Keratinocyte (primary cell): ENCODE data around the gene KIF17.

Source experiments
- EZH2 ChIP-seq: IDR thresholded peaks from one replicate; pipeline ENCODE4 v1.6.1; 2012; ENCODE audit warnings: inconsistent platforms, mild to moderate bottlenecking, low read length, moderate library complexity
- TF ChIP-seq, protein P1 (sequence below), 3 experiments: IDR thresholded peaks in 1 of 3; conservative IDR thresholded peaks in 1 of 3; optimal IDR thresholded peaks in 1 of 3; 2 replicates in 2 of 3; 3 replicates in 1 of 3; pipeline versions ENCODE3 to v1.5.1; 2011; ENCODE audit warnings: low read length in 3 of 3, mild to moderate bottlenecking in 3 of 3, moderate library complexity in 2 of 3, control low read depth in 1 of 3, inconsistent platforms in 1 of 3; ENCODE audit not compliant: insufficient read depth in 2 of 3; ENCODE audit errors: extremely low read depth in 1 of 3

GRCh38 chr1:20753589-20753988 lies 35.8 kb upstream of the KIF17 start:
- TF ChIP-seq, protein P1, sequence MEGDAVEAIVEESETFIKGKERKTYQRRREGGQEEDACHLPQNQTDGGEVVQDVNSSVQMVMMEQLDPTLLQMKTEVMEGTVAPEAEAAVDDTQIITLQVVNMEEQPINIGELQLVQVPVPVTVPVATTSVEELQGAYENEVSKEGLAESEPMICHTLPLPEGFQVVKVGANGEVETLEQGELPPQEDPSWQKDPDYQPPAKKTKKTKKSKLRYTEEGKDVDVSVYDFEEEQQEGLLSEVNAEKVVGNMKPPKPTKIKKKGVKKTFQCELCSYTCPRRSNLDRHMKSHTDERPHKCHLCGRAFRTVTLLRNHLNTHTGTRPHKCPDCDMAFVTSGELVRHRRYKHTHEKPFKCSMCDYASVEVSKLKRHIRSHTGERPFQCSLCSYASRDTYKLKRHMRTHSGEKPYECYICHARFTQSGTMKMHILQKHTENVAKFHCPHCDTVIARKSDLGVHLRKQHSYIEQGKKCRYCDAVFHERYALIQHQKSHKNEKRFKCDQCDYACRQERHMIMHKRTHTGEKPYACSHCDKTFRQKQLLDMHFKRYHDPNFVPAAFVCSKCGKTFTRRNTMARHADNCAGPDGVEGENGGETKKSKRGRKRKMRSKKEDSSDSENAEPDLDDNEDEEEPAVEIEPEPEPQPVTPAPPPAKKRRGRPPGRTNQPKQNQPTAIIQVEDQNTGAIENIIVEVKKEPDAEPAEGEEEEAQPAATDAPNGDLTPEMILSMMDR (optimal IDR thresholded peaks at IDR 0.05 in 1 of 3, IDR thresholded peaks at IDR 0.05 in 1 of 3, conservative IDR thresholded peaks at IDR 0.05 in 1 of 3; ENCODE audit: extremely low read depth in 1 of 3, insufficient read depth in 2 of 3, low read length in 3 of 3), result no peak
- no peak for TF ChIP-seq EZH2
